Hematopoietic multipotent progenitor cell treated with erythropoietin and hydrocortisone succinate and interleukin-3 and kit ligand, for 17 days (in vitro differentiated cells): ENCODE results near the gene RPL28.

Source experiments
- DNase-seq: peaks from one replicate; pipeline ENCODE4 v3.0.0-alpha.2; 2015; ENCODE audit warnings: low spot score

Gene RPL28

DNA sequence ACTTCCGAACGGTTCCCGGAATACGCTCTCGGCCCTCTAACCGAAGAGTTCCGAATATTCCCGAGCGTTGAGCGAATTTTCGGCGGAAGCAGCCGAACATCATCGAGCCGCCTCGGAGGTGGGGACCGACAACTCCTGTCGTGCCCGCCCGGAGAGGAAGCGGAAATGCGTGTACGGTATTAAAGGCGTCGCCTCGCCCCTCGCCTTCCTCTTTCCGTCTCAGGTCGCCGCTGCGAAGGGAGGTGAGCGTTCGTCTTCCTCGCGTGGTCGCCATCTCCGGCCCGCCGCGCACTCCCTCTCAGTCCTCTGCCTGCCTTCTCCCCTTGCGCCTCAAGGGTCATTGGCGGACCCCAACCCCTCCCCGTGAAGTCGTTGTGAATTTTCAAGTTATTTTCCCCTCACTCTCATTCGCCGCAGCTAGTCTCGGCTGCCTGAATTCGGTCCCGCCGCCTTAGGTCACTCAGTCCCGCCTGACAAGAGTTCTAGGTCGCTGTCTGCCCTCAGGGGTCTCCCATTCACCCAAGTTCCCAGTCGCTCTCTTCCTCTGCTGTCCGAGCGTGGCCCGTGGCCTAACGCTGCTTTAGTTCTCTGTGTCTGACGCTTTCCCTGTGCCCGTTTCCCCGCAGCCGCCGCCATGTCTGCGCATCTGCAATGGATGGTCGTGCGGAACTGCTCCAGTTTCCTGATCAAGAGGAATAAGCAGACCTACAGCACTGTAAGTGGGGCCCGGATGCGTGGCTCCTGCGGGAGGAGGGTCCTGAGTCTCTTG, at the start of gene RPL28:
Gene RPL28 (plus strand): TSS at position 209 of the 769 bp plus-strand sequence. CDS start 426 bp downstream, at position 635.
- DNase-seq: peak; percentile 96

DNA sequence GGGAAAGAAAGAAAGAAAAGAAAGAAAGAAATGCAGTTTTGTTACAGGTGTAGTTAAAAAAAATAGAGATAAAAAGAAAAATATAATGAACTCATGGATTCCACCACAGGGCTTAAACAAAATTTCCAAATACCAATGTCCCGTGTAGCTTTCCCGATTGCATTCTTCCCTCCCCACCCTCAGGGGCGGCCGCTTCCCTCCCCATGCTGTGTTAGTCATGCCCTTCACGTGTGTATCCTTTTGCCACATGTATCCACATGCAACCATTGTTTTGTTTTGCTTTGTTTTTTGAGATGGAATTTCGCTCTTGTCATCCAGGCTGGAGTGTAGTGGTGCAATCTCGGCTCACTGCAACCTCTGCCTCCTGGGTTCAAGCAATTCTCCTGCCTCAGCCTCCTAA, 49.6 kb upstream of the RPL28 start:
- DNase-seq: no peak

DNA sequence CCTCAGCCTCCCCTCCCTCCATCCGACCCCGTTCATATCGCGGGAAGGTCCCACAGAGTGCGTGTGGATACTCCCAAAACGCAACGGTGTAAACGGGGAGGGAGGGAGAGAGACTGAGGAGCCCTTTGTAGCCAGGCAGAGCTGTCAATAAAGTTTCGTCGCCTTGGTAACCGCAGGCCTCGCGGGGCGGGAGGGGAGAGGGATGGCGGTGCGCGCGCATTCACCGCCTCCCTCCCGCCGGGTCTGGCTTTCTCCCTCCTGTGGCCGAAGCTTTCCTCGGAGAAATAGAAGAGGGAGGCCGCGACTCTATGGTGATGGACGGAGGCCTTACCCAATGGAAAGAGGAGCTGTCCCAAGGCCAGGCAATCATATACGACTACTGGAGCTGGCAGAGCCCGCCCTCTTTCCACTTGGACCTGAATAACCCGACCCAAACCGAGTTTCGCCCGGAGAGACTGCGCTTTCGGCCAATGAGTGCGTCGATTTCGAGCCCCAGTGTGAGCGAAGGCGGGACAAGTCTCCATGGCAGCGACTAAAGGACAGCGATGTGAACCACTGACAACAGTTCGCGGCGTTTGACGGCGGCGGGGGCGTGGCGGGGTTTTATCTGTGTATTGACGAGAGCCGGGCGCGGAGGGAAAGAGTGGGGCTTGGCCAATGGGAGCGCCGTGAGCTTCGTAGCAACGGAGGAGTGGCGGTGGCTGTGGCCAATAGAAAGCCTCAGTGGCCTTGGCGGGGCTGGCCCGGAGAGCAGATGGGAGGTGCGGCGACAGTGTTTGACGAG, 46.4 kb upstream of the RPL28 start, which contains the start of gene KMT5C:
Gene KMT5C (plus strand): TSS at position 772 of the 784 bp plus-strand sequence. CDS start 2,061 bp downstream, outside the sequence.
- DNase-seq: peak; percentile 100

DNA sequence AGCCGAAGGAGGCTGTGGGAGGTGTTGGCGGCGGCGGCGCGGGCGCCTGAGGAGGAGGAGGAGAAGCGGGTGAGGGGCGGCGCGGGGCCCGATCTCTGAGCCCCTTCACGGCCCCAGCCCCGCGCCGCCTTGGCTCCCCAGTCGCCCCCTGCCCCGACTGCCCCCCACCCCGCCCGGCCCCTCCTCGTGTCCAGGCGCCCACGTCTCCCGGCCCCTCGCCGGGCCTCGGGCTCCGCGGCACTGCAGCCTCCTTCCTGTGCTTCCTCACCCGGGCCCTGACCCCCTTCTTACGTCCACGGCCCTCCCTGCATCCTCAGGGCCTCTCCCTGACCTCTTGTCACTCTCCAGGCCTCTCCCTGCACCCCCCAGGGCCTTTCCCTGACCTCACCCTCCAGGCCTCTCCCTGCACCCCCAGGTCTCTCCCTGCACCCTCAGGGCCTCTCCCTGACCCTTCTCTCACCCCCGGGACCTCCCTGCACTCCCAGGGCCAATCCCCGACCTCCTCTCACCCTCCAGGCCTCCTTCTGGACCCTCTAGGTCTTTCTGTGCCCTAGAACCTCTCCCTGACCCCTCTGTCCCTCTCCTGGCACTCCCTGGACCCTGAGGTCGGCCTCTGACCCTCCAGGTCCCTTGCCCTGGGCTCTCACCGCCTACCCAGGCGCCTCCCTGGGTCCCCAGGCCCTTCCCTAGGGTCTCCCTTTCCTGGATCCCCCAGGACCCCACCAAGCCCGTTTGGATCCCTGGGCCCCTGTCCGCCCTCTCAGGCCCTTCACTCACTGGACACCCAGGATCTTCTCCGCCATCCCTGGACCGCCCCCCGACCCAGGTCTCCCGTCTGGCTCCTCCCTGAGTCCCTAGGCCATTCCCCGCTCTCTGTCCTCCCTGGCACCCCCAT, 45.6 kb upstream of the RPL28 start:
- no peak for DNase-seq

DNA sequence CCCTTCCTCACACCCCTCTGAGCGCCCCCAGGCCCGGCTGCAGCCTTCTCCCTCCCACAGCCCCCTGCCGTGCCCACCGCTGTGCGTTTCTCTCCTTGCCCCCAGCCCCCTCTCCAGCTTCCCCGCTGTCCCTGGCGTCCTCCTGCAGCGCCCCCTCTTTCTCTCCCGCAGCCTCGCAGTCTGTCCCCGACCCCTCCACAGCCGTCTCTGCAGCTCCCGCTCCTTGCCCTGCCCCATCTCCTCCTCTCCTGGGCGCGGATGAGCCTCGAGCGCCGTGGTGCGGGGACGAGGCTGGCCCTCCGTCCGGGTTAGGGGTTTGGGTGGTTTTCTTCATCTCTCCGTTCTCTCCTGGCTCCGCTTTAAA, 45.0 kb upstream of the RPL28 start:
- DNase-seq: peak; percentile 19

DNA sequence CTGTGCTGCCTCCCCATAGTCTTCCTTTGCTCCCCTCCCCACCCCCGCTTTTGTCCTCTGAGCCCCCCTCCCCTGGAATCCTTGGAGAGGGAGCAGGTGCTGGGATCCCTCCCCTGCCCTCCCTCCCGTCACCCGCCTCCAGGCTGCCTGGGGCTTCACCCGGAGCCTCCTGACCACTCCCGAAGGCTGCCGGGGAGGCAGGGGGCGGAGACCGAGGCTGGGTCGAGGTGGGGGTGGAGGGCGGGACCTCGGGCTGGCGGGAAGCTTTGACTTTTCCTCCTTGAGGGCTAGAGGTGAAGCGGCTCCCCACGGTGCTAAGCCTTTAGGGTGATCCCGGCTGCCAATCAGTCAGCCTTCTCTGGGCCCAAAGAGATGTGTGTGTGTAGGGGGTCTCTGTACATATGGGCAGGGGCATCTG, 44.6 kb upstream of the RPL28 start:
- DNase-seq: peak; percentile 63

DNA sequence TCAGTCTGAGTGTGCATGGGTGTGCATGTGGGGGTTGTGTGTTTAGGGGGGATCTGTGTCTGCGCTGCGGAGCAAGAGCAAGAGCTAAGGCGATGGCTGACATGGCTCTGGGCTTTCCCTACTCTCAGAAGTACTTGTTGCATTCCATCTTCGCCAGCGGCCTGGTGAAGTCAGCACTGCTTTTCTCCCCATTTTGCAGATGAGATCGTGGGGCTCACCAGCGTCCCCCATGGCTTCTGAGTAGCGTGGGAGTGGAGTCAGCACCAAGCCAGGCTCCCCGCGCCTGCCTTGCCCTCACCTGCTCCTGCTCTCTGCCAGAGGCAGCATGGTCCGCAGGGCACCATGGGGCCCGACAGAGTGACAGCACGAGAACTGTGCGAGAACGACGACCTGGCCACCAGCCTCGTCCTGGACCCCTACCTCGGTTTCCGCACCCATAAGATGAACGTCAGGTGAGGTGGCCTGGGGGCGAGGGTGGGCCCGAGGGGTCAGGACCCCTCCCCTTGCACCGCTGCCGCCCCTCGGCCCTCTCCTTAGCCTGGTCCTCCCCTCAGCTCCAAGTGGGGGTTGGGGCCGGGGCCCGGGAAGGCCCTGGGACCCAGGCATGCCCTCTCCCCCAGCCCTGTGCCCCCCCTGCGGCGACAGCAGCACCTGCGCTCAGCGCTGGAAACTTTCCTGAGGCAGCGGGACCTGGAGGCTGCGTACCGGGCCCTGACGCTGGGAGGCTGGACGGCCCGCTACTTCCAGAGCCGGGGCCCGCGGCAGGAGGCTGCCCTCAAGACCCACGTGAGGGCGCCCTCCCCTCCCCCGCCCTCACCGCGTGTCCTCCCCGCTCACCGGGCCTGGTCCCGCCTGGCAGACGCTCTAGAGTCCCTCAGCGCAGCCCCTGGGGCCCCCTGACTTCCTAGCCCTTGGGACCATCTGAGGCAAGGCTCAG, 43.9 kb upstream of the RPL28 start:
- no peak for DNase-seq

DNA sequence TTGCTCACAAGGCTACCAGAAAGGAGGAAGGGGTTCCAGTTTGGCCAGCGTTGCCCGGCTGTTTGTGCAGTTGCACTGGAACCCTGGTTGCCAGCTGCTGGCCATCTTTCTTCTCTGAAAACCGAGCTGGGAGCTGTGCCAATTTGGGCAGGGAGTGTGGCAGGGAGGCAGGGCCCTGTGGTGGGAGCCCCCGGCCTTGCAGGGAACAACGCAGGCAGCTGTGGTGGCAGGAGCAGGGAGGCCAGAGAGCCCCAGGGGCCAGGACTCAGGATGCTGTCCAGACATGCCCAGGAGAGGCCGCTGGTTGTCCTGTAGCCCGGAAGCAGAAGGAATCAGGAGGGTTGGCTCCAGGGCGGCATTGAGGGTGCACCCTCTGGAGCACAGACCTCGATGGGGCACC, 41.3 kb upstream of the RPL28 start:
- DNase-seq: no peak

DNA sequence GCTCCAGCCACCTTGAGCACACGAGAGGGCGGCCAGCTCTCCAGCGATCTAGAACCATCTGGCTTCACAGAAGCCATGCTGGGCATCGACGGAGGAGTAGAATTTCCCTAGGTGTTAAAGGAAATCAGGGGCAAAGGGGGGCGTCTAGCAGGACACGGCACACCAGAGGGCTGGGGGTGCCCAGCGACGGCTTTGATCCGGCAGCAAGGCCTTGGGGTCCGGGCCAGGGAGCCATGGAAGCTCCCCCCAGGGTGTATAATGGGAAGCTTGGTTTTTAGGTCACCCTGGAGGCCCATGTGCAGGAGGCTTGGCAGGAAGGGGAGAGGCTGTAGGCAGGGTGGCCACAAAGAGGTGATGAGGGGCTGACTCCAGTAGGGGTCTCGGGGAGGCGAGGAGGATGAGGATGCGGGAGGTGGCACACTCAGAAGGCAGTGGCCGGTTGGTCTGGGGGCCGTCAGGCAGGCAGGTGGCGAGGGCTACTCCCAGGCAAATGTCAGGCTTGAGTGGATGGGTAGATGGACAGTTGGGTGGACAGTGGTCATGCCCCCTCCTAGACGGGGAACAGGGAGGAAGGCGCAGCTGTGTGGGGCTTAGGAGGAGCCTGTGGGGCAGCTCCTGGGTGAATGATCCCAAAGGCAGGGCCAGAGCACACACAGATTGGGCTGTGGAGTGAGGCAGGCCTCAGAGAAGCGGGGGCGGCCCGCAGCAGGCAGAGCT, 40.5 kb upstream of the RPL28 start:
- DNase-seq: no peak

DNA sequence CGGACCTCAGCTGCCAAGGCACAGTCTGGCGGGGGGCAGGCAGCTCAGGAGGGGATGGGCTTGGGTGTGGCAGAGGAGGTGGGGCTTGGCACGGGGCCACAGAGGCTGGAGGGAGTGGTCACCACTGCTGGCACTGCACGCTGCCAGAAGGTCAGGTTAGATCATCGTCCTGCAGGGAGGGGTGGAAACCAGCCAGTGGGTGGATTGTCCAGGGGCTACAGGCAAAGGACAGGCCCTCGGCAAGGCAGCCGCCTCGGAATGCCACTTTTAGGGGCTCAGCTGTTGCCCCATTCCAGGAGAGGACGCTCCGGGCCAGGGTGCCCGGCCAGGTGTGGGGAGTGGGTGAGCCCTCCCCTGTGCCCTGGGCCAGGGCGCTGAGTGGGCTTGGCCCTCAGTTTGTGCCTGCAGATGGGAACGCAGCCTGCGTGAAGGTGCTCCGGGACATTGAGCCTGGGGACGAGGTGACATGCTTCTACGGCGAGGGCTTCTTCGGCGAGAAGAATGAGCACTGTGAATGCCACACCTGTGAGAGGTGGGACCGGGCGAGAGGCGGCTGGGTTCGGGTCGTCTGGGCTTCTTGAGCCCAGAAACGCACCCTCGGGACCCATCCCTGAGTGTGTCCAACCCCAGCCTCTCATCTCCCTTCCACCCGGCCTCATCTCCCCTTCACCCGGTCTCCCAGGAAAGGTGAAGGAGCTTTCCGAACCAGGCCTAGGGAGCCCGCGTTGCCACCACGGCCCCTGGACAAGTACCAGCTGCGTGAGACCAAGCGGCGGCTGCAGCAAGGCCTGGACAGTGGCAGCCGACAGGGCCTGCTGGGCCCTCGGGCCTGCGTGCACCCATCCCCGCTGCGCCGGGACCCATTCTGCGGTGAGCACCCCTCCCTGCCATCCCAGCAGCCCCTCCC, 39.7 kb upstream of the RPL28 start:
- DNase-seq: peak; percentile 79

DNA sequence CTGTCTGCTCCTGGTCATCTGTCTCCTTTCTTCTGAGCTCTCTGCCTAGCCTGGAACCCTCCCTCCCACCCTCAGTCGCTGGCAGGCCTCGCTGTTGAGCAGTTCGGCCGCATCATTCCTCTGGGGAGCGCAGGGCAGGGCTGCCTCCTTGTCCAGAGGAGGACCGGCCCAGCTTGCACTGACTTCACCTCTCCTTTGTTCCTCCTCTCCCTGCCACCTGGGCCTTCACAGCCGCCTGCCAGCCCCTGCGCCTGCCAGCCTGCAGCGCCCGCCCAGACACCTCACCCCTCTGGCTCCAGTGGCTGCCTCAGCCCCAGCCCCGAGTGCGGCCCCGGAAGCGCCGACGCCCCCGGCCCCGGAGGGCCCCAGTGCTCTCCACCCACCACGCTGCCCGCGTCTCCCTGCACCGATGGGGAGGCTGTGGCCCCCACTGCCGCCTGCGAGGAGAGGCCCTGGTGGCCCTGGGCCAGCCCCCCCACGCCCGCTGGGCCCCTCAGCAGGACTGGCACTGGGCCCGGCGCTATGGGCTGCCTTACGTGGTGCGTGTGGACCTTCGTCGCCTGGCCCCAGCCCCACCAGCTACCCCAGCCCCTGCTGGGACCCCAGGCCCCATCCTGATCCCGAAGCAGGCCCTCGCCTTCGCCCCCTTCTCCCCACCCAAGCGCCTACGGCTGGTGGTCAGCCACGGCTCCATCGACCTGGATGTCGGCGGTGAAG, 38.8 kb upstream of the RPL28 start:
- no peak for DNase-seq

DNA sequence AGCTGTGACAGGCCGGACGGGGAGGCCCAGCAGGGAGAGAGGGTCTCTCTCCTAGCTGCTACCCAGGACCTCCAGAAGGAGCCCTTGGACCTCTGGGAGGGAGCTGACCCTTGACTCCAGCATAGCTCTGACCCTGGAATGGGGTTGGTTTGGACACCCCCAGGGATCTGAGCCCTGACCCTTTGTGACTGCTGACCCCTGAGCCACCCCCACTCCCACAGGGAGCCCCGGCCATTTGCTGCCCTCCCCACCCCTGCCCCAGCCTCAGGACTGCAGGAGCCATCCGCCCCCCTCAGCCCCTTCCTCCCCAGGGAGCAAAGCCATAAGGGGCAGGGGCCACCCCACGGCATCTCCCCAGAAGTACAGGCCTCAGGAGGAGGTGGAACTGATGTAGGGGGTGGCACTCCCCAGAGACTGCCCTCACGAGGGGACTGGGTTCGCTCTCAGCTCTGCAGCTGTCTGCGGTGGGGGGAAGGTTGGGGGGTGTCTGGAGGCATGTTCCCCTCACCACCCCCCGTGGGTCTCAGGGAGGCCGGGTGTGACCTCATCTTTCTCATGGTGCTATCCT, 38.2 kb upstream of the RPL28 start:
- no peak for DNase-seq

DNA sequence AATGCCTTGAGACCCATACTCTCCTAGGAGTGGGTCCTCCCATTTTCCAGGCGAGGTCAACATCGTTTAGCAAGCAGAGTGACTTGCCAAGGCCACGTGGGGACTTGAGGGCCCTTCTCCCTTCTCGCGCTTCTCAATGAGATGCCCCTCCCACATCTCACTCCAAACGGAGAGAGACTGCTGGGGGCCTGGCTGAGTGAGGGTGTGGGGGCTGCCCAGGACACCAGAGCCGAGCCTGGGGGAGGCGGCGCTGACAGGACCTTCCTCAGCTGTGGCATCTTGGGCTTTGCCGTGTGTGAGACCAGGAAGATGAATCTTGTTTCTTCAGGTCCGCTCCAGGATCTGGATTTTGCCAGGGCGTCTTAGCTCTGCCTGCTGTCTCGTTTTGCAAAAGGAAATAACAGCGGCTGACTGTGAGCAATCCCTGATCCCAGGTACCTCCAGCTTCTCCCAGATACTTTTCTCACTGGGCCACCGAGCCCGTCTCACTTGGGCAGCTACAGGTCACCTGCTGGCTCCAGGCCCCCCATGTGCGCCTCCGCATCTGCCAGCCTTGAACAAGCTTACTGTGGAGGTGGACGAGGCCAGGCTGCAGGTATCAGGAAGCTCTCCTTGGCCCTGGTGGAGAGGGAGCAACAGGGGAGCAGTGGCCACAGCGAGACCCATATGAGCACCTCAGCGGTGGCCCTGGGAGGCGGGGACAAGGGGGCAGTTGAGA, 37.3 kb upstream of the RPL28 start:
- DNase-seq: no peak

DNA sequence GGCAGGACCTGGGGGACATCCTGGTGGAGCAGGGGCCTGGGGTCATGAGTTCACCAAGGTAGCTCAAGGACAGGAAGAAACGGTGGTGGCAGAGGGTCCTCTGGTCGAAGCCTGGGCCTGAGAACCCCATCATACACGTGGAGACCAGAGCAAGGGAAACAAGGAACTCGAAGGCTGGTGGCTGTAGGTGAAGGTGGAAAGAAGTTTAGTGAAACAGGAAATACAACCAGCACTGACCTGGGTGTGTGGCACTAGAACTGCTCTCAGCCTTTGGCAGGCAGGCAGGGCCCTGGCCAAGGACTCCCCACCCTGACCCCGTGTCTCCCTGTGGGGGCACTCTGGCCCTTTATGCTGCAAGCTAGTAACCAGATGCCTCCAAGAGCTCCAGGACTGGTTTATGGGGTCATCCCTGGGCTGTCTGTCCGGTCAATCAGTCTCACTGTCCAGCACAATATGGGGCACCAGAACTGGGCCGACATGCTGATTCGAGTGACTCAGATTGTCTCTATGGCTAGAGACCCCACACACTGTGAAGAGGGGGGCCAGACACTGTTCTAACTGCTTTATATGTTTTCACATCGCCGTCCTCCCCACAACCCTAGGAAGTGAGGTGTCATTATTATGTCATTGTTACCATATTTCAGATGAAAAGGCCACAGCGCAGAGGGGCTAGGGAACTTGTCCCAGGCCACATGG, 35.0 kb upstream of the RPL28 start:
- no peak for DNase-seq

DNA sequence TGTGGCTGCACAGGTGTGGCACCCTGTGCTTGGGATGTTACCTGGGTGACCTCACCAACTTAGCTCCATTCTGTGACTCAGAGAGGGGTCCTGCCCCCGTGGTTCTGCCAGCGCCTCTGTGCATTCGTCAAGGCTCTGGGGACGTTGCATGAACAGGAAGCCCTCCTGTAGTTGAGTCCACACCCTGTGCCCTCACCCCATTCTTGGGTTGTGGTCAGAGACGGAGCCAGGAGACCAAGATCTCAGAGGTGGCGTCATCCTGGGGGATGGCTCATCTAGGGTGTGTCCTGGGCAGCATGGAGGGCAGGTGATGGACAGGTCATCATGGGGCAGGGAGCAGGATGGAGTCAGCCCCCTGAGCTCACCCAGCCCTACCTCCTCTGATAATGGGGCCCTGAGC, 33.7 kb upstream of the RPL28 start:
- DNase-seq: no peak

DNA sequence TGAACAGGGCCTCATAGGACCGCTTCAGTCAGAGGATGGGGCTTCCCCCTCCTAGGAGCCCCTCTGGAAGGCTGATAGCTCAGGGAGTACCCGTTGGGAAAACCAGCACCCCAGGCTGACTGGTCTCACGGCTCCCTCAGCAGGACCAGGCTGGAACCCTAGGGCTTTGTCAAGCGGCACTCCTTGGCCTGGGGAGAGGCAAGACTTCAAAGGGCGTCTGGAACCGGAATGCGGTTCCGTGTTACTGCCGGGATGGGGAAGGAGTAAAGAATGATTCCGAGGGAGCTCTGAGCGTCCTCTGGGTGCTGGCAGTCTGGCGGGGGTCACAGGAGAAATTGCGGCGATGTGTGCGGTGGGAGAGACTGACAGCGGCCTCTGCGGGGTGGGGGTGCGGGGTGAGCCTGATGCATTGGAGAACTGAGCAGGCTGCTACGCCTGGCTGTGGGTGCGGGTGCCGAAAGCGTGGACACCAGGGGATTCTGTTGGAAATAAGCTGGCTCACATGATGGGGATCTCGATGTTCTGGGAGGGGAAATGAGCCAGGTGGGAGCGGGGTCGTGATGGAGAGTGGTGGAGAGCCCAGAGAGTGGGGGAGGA, 33.1 kb upstream of the RPL28 start:
- no peak for DNase-seq

DNA sequence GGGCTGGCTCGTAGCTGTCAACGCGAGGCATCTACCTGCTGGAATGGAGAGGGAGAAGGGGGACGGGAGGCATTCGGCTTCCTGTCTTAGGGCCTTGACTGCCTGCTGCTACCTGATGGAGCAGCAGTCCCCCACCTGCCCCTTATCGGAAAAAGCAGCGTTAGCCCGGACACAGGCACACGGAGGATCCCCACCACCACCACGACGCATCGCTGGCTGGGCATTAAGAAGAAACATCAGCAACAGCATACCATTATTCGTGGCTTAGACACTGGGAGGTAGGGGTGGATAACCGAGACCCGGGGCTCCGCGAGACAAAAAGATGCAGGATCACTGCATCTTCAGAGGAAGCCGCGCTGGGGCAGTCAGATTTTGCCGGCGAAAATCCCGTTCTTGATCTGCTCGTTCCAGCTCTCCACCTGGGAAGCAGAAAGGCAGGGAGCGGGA, 32.4 kb upstream of the RPL28 start:
- DNase-seq: no peak
